ENCODE data around the gene TLE7.

Gene TLE7

GRCh38 chr16:71410146-71410545, 31.7 kb downstream of the TLE7 start:
- Histone ChIP-seq H3K4me3 (ENCODE audit: low read length) (no peak overlapping the region), H3K4me1 (ENCODE audit: control insufficient read depth, low read depth, low read length) (no peaks in the 10 kb centered on the region), H3K9me3 (ENCODE audit: control insufficient read depth, low read depth, low read length) (no peaks in the 10 kb centered on the region), H3K27me3 (ENCODE audit: control insufficient read depth, insufficient read depth, low read length) (no peaks in the 10 kb centered on the region), H3K27ac (ENCODE audit: low read length) (no peak overlapping the region), H3K36me3 (ENCODE audit: control insufficient read depth, low read depth, low read length) (no peaks in the 10 kb centered on the region), H3K9ac (ENCODE audit: low read length) (no peak overlapping the region)

- Histone ChIP-seq H3K27ac (ENCODE audit: low read length) (no peak overlapping the region), H3K4me1 (ENCODE audit: control insufficient read depth, low read depth, low read length) (no peaks in the 10 kb centered on the region), H3K4me3 (ENCODE audit: low read length) (no peak overlapping the region), H3K36me3 (ENCODE audit: control insufficient read depth, low read depth, low read length) (no peaks in the 10 kb centered on the region), H3K27me3 (ENCODE audit: control insufficient read depth, insufficient read depth, low read length) (no peaks in the 10 kb centered on the region), H3K9ac (ENCODE audit: low read length) (no peak overlapping the region), H3K9me3 (ENCODE audit: control insufficient read depth, low read depth, low read length) (no peaks in the 10 kb centered on the region)
Observed at GRCh38 chr16:71409011-71409775, 32.7 kb downstream of the TLE7 start.

- Histone ChIP-seq H3K36me3 (ENCODE audit: control insufficient read depth, low read depth, low read length) (no peaks in the 10 kb centered on the region), H3K4me3 (ENCODE audit: low read length) (no peak overlapping the region), H3K4me1 (ENCODE audit: control insufficient read depth, low read depth, low read length) (no peaks in the 10 kb centered on the region), H3K9me3 (ENCODE audit: control insufficient read depth, low read depth, low read length) (no peaks in the 10 kb centered on the region), H3K27me3 (ENCODE audit: control insufficient read depth, insufficient read depth, low read length) (no peaks in the 10 kb centered on the region), H3K9ac (ENCODE audit: low read length) (no peak overlapping the region), H3K27ac (ENCODE audit: low read length) (no peak overlapping the region)
Observed at GRCh38 chr16:71408536-71408935, 33.3 kb downstream of the TLE7 start.

- Histone ChIP-seq H3K4me3 (ENCODE audit: low read length) (no peak overlapping the region), H3K9ac (ENCODE audit: low read length) (no peak overlapping the region), H3K27me3 (ENCODE audit: control insufficient read depth, insufficient read depth, low read length) (no peaks in the 10 kb centered on the region), H3K27ac (ENCODE audit: low read length) (no peak overlapping the region), H3K36me3 (ENCODE audit: control insufficient read depth, low read depth, low read length) (no peaks in the 10 kb centered on the region), H3K9me3 (ENCODE audit: control insufficient read depth, low read depth, low read length) (no peaks in the 10 kb centered on the region), H3K4me1 (ENCODE audit: control insufficient read depth, low read depth, low read length) (no peaks in the 10 kb centered on the region)
Observed at GRCh38 chr16:71407731-71408130, 34.1 kb downstream of the TLE7 start.

- Histone ChIP-seq H3K4me1 (ENCODE audit: control insufficient read depth, low read depth, low read length) (no peaks in the 10 kb centered on the region), H3K27me3 (ENCODE audit: control insufficient read depth, insufficient read depth, low read length) (no peaks in the 10 kb centered on the region)
Observed at GRCh38 chr16:71406724-71407123, 35.1 kb downstream of the TLE7 start.

GRCh38 chr16:71406316-71406715, 35.5 kb downstream of the TLE7 start:
- Histone ChIP-seq H3K27me3 (ENCODE audit: control insufficient read depth, insufficient read depth, low read length) (no peaks in the 10 kb centered on the region), H3K4me1 (ENCODE audit: control insufficient read depth, low read depth, low read length) (no peaks in the 10 kb centered on the region), H3K36me3 (ENCODE audit: control insufficient read depth, low read depth, low read length) (no peaks in the 10 kb centered on the region), H3K27ac (ENCODE audit: low read length) (no peak overlapping the region), H3K9me3 (ENCODE audit: control insufficient read depth, low read depth, low read length) (no peaks in the 10 kb centered on the region), H3K4me3 (ENCODE audit: low read length) (no peak overlapping the region), H3K9ac (ENCODE audit: low read length) (no peak overlapping the region)

More at GRCh38 chr16:71406724-71407123, 35.1 kb downstream of the TLE7 start:
- H3K36me3 ChIP-seq (ENCODE audit: control insufficient read depth, low read depth, low read length) = no peaks in the 10 kb centered on the region
- H3K9me3 ChIP-seq (ENCODE audit: control insufficient read depth, low read depth, low read length) = no peaks in the 10 kb centered on the region
- no peak overlapping the region for H3K27ac ChIP-seq (ENCODE audit: low read length)
- H3K4me3 ChIP-seq (ENCODE audit: low read length) = no peak overlapping the region
- H3K9ac ChIP-seq (ENCODE audit: low read length) = no peak overlapping the region

- no peaks in the 10 kb centered on the region for H3K36me3 ChIP-seq (ENCODE audit: control insufficient read depth, low read depth, low read length)
- no peaks in the 10 kb centered on the region for H3K27me3 ChIP-seq (ENCODE audit: control insufficient read depth, insufficient read depth, low read length)
- no peaks in the 10 kb centered on the region for H3K9me3 ChIP-seq (ENCODE audit: control insufficient read depth, low read depth, low read length)
- H3K4me1 ChIP-seq (ENCODE audit: control insufficient read depth, low read depth, low read length) = peaks cover 6% of the 10 kb centered on the region
- H3K9ac ChIP-seq (ENCODE audit: low read length) = no peak overlapping the region
- no peak overlapping the region for H3K4me3 ChIP-seq (ENCODE audit: low read length)
- no peak overlapping the region for H3K27ac ChIP-seq (ENCODE audit: low read length)
Observed at GRCh38 chr16:71404364-71404763, 37.5 kb downstream of the TLE7 start.

- H3K4me1 ChIP-seq (ENCODE audit: control insufficient read depth, low read depth, low read length) = peaks cover 6% of the 10 kb centered on the region
- H3K27me3 ChIP-seq (ENCODE audit: control insufficient read depth, insufficient read depth, low read length) = no peaks in the 10 kb centered on the region
- no peaks in the 10 kb centered on the region for H3K36me3 ChIP-seq (ENCODE audit: control insufficient read depth, low read depth, low read length)
- no peak overlapping the region for H3K4me3 ChIP-seq (ENCODE audit: low read length)
- H3K9ac ChIP-seq (ENCODE audit: low read length) = no peak overlapping the region
- H3K9me3 ChIP-seq (ENCODE audit: control insufficient read depth, low read depth, low read length) = no peaks in the 10 kb centered on the region
- H3K27ac ChIP-seq (ENCODE audit: low read length) = no peak overlapping the region
Observed at GRCh38 chr16:71402674-71403073, 39.2 kb downstream of the TLE7 start.

- H3K27ac ChIP-seq (ENCODE audit: low read length) = no peak overlapping the region
Observed at GRCh38 chr16:71402007-71402406, 39.8 kb downstream of the TLE7 start.

GRCh38 chr16:71399801-71400563, 41.9 kb downstream of the TLE7 start:
- Histone ChIP-seq H3K27ac (ENCODE audit: low read length) (no peak overlapping the region), H3K4me1 (ENCODE audit: control insufficient read depth, low read depth, low read length) (peaks cover 6% of the 10 kb centered on the region), H3K9ac (ENCODE audit: low read length) (no peak overlapping the region), H3K36me3 (ENCODE audit: control insufficient read depth, low read depth, low read length) (no peaks in the 10 kb centered on the region), H3K4me3 (ENCODE audit: low read length) (no peak overlapping the region), H3K9me3 (ENCODE audit: control insufficient read depth, low read depth, low read length) (no peaks in the 10 kb centered on the region), H3K27me3 (ENCODE audit: control insufficient read depth, insufficient read depth, low read length) (no peaks in the 10 kb centered on the region)

More at GRCh38 chr16:71402007-71402406, 39.8 kb downstream of the TLE7 start:
- Histone ChIP-seq H3K9me3 (ENCODE audit: control insufficient read depth, low read depth, low read length) (no peaks in the 10 kb centered on the region), H3K27me3 (ENCODE audit: control insufficient read depth, insufficient read depth, low read length) (no peaks in the 10 kb centered on the region), H3K9ac (ENCODE audit: low read length) (no peak overlapping the region), H3K4me1 (ENCODE audit: control insufficient read depth, low read depth, low read length) (peaks cover 6% of the 10 kb centered on the region), H3K4me3 (ENCODE audit: low read length) (no peak overlapping the region), H3K36me3 (ENCODE audit: control insufficient read depth, low read depth, low read length) (no peaks in the 10 kb centered on the region)

GRCh38 chr16:71396594-71396993, 45.3 kb downstream of the TLE7 start:
- no peaks in the 10 kb centered on the region for H3K36me3 ChIP-seq (ENCODE audit: control insufficient read depth, low read depth, low read length)
- no peaks in the 10 kb centered on the region for H3K9me3 ChIP-seq (ENCODE audit: control insufficient read depth, low read depth, low read length)
- H3K4me3 ChIP-seq (ENCODE audit: low read length) = no peak overlapping the region

GRCh38 chr16:71389330-71389729, 52.5 kb downstream of the TLE7 start:
- H3K27me3 ChIP-seq (ENCODE audit: control insufficient read depth, insufficient read depth, low read length) = no peaks in the 10 kb centered on the region
- peaks cover 38% of the 10 kb centered on the region for H3K4me1 ChIP-seq (ENCODE audit: control insufficient read depth, low read depth, low read length)

More at GRCh38 chr16:71396594-71396993, 45.3 kb downstream of the TLE7 start:
- Histone ChIP-seq H3K4me1 (ENCODE audit: control insufficient read depth, low read depth, low read length) (peaks cover 6% of the 10 kb centered on the region), H3K9ac (ENCODE audit: low read length) (no peak overlapping the region), H3K27me3 (ENCODE audit: control insufficient read depth, insufficient read depth, low read length) (no peaks in the 10 kb centered on the region), H3K27ac (ENCODE audit: low read length) (no peak overlapping the region)

More at GRCh38 chr16:71389330-71389729, 52.5 kb downstream of the TLE7 start:
- Histone ChIP-seq H3K36me3 (ENCODE audit: control insufficient read depth, low read depth, low read length) (no peaks in the 10 kb centered on the region), H3K27ac (ENCODE audit: low read length) (no peak overlapping the region), H3K9me3 (ENCODE audit: control insufficient read depth, low read depth, low read length) (no peaks in the 10 kb centered on the region), H3K4me3 (ENCODE audit: low read length) (no peak overlapping the region), H3K9ac (ENCODE audit: low read length) (no peak overlapping the region)

Measured in iPS-18a (cell line).